ENCODE measurements around the gene SAPCD2. TPM values are rescaled to one million over a fixed set of nuclear protein-coding genes. Genes with fewer than 3 reads are reported as not detected.

Gene SAPCD2
- total RNA-seq, 1 donor from 2014 or later = 5.3 TPM

GRCh38 chr9:137067860-137068538 lies 2.4 kb downstream of the SAPCD2 start:
- Histone ChIP-seq H3K36me3 (ENCODE audit: control insufficient read depth, insufficient read depth, low read length) (no peaks in the 10 kb centered on the region), H3K27me3 (ENCODE audit: control insufficient read depth, insufficient read depth, low read length) (no peaks in the 10 kb centered on the region), H3K4me3 (ENCODE audit: low read depth, low read length) (no peak overlapping the region)
- no peak for DNase-seq (ENCODE audit: low read depth)
- TF ChIP-seq CTCF (IDR thresholded peaks at IDR 0.05; ENCODE audit: insufficient read depth, low read length, poor library complexity, severe bottlenecking) = peak; percentile 91

GRCh38 chr9:137066096-137066861 lies 4.1 kb downstream of the SAPCD2 start:
- DNase-seq (ENCODE audit: low read depth) = no peak
- no peak for TF ChIP-seq CTCF (IDR thresholded peaks at IDR 0.05; ENCODE audit: insufficient read depth, low read length, poor library complexity, severe bottlenecking)

GRCh38 chr9:137065336-137065967 lies 4.9 kb downstream of the SAPCD2 start:
- no peak overlapping the region for H3K4me3 ChIP-seq (ENCODE audit: low read depth, low read length)
- no peak for DNase-seq (ENCODE audit: low read depth)
- no peak for TF ChIP-seq CTCF (IDR thresholded peaks at IDR 0.05; ENCODE audit: insufficient read depth, low read length, poor library complexity, severe bottlenecking)
- H3K27me3 ChIP-seq (ENCODE audit: control insufficient read depth, insufficient read depth, low read length) = no peaks in the 10 kb centered on the region
- no peaks in the 10 kb centered on the region for H3K36me3 ChIP-seq (ENCODE audit: control insufficient read depth, insufficient read depth, low read length)

More at GRCh38 chr9:137066096-137066861, 4.1 kb downstream of the SAPCD2 start:
- H3K36me3 ChIP-seq (ENCODE audit: control insufficient read depth, insufficient read depth, low read length) = no peaks in the 10 kb centered on the region
- H3K4me3 ChIP-seq (ENCODE audit: low read depth, low read length) = no peak overlapping the region
- H3K27me3 ChIP-seq (ENCODE audit: control insufficient read depth, insufficient read depth, low read length) = no peaks in the 10 kb centered on the region

- DNase-seq (ENCODE audit: low read depth) = no peak
- TF ChIP-seq CTCF (IDR thresholded peaks at IDR 0.05; ENCODE audit: insufficient read depth, low read length, poor library complexity, severe bottlenecking) = no peak
- H3K27me3 ChIP-seq (ENCODE audit: control insufficient read depth, insufficient read depth, low read length) = no peaks in the 10 kb centered on the region
- H3K4me3 ChIP-seq (ENCODE audit: low read depth, low read length) = no peak overlapping the region
- H3K36me3 ChIP-seq (ENCODE audit: control insufficient read depth, insufficient read depth, low read length) = no peaks in the 10 kb centered on the region
Measured at GRCh38 chr9:137064880-137065164, 5.5 kb downstream of the SAPCD2 start.

- peak; percentile 94 for TF ChIP-seq CTCF (IDR thresholded peaks at IDR 0.05; ENCODE audit: insufficient read depth, low read length, poor library complexity, severe bottlenecking)
- no peak overlapping the region for H3K4me3 ChIP-seq (ENCODE audit: low read depth, low read length)
- no peaks in the 10 kb centered on the region for H3K27me3 ChIP-seq (ENCODE audit: control insufficient read depth, insufficient read depth, low read length)
- no peak for DNase-seq (ENCODE audit: low read depth)
- H3K36me3 ChIP-seq (ENCODE audit: control insufficient read depth, insufficient read depth, low read length) = no peaks in the 10 kb centered on the region
Measured at GRCh38 chr9:137064027-137064879, 6.1 kb downstream of the SAPCD2 start.

Measured in kidney epithelial cell (primary cell).